Right cardiac atrium (tissue), 5 donors: ENCODE measurements around the gene GLRB. TPM values are rescaled to one million over a fixed set of nuclear protein-coding genes. Genes with fewer than 3 reads are reported as not detected.
"Not testable (repeated sequence)": the region's sequence is repeated elsewhere in the genome, so short reads cannot be mapped to it uniquely, and the experiment has no call there.

Experiments used
- ATAC-seq, 2 donors: fragments of 200-7000 bp; cut with Tn5 transposase; one replicate each; pipeline versions ENCODE4 v1.8.0 to v1.9.1; 2020; ENCODE audit warnings: moderate library complexity in 2 of 2, mild to moderate bottlenecking in 1 of 2
- DNase-seq, 3 donors: peaks; one replicate each; pipeline ENCODE4 v3.0.0-alpha.2; 2020
- H3K27ac ChIP-seq: one replicate; pipeline ENCODE4 v1.5.1; 2013; ENCODE audit warnings: mild to moderate bottlenecking, low read length, control low read depth, moderate library complexity
- H3K27me3 ChIP-seq: one replicate; pipeline ENCODE4 v1.6.1; 2013; ENCODE audit not compliant: control insufficient read depth, insufficient read depth
- H3K4me1 ChIP-seq: one replicate; pipeline ENCODE4 v1.6.1; 2013; ENCODE audit warnings: low read length; ENCODE audit not compliant: control insufficient read depth, insufficient read depth
- H3K4me3 ChIP-seq: one replicate; pipeline ENCODE4 v1.5.1; 2013; ENCODE audit warnings: low read length, control low read depth
- H3K9me3 ChIP-seq: one replicate; pipeline ENCODE4 v1.6.1; 2013; ENCODE audit warnings: low read length; ENCODE audit not compliant: control insufficient read depth
- WGBS: extraction: QIAGEN DNeasy Blood & Tissue Kit; methylation state at CpG from one replicate; pipeline ENCODE4 v1.1.7; 2013; 5-methylcytosine and 5-hydroxymethylcytosine counted together
- intact Hi-C, 4 donors: fragments of 100-400 bp; cut with DNase I; formaldehyde crosslinking; loops; one replicate each; pipeline versions ENCODE4 v1.11.0 to v1.14.0; 2022 to 2023
- long read RNA-seq, 4 donors: library from polyadenylated mRNA; unstranded; transcript quantifications; one replicate each; pipeline ENCODE4 v2.0.0, GENCODE V29; 2020 to 2021
- polyA plus RNA-seq: library from polyadenylated mRNA; stranded (reverse); fragments of 200-250 nt; gene quantifications from one replicate; pipeline ENCODE4 v1.2.3, GENCODE V29; 2013
- total RNA-seq, 4 donors: library from RNA; stranded (reverse); fragmentation: NEBNext Ultra II Directional; extraction: Animal tissue kit (Norgen Biotek cat#: 25700); gene quantifications; one replicate each; pipeline ENCODE4 v1.2.1, GENCODE V29; 2021
- donor health status: healthy with polysubstance abuse.
- donor health status: DM: no; HTN: yes; CAD: no.
- donor health status: DM: no; HTN: no; CAD: no.
- donor health status: DM: no; HTN: yes; CAD: no; lungs with severe emphysema.
- donor health status: DM: yes; HTN: yes; CAD: no.

Gene GLRB
- total RNA-seq (10 to 100 TPM in 3 of 4 donors, 1 to 10 TPM in 1; 10.0 to 16.9 (median 15.8) TPM), polyA plus RNA-seq (8.4 TPM)
- long read RNA-seq, donor 1, transcript GLRB-201 (10 exons, 3,126 nt): major isoform, 78 of 97 reads
- long read RNA-seq, donor 1, partial matches to known transcripts: 9 of 97 reads
- long read RNA-seq, donor 1, other reads (novel, unspliced or antisense): 6 of 97 reads
- long read RNA-seq, donor 2, transcript GLRB-201 (10 exons, 3,126 nt): major isoform, 29 of 38 reads
- long read RNA-seq, donor 2, partial matches to known transcripts: 3 of 38 reads
- long read RNA-seq, donor 2, other reads (novel, unspliced or antisense): 3 of 38 reads
- long read RNA-seq, donor 3, transcript GLRB-207 (9 exons, 2,765 nt): minor isoform, 12 of 142 reads
- long read RNA-seq, donor 3, transcript GLRB-201 (10 exons, 3,126 nt): major isoform, 116 of 142 reads
- long read RNA-seq, donor 3, partial matches to known transcripts: 8 of 142 reads
- long read RNA-seq, donor 3, other reads (novel, unspliced or antisense): 6 of 142 reads
- long read RNA-seq, donor 4, transcript GLRB-201 (10 exons, 3,126 nt): major isoform, 40 of 47 reads
- long read RNA-seq, donor 4, partial matches to known transcripts: 2 of 47 reads
- long read RNA-seq, donor 4, other reads (novel, unspliced or antisense): 1 of 47 reads

- H3K27ac ChIP-seq: peak within 1 kb of the TSS; percentile 13
- no peaks in the 10 kb centered on the region for H3K4me1 ChIP-seq
- H3K4me3 ChIP-seq: peak within 1 kb of the TSS; percentile 58
- DNase-seq (peak; percentile 20 to 68 (median 60)), ATAC-seq (peak; percentile 88 to 94)
- H3K9me3 ChIP-seq: no peaks in the 10 kb centered on the region
- intact Hi-C loops: no loop called here
- under 1% methylated on average over 84 of the region's 84 CpGs for WGBS
- no peaks in the 10 kb centered on the region for H3K27me3 ChIP-seq
Measured at GRCh38 chr4:157075811-157076577, at the start of gene GLRB. Gene GLRB, plus strand, starts transcription at chr4:157076150. Its CDS starts 1,875 bp downstream, at chr4:157078025.

DNA sequence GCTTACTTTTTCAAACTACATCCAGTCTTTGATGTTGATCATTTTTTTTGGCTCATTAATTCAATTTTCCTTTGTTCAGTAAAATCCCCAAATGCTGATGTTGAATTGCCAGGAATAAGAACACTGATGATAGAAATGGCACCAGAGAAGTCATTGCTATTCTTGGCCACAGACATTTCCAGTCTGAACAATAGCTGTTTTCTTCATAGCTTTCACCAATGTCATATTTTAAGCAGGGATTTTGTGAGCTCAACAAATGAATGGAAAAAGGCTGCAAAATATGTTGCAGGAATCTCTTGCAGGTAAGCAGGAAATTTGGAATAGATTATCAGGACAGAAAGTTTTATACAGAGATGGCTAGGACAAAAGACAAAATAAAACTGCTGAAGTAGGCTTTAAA is 40.5 kb upstream of the GLRB start:
- Histone ChIP-seq H3K4me1 (no peaks in the 10 kb centered on the region), H3K4me3 (no peak overlapping the region), H3K27me3 (no peaks in the 10 kb centered on the region), H3K9me3 (no peaks in the 10 kb centered on the region), H3K27ac (no peak overlapping the region)
- intact Hi-C loops: no loop called here
- DNase-seq: no peak
- ATAC-seq: peak in 1 of 2 donors; percentile 41

- H3K27ac ChIP-seq: no peak overlapping the region
- no peaks in the 10 kb centered on the region for H3K27me3 ChIP-seq
- H3K9me3 ChIP-seq: no peaks in the 10 kb centered on the region
- H3K4me3 ChIP-seq: no peak overlapping the region
- H3K4me1 ChIP-seq: no peaks in the 10 kb centered on the region
- no peak for ATAC-seq
- intact Hi-C loops: loop anchor here (10.0 kb wide), 2 partner anchors 66 to 566 kb away; partner anchors contain the start of gene PDGFC (in 2 of the 4)
- DNase-seq: no peak
Measured at GRCh38 chr4:157040405-157040804, 35.5 kb upstream of the GLRB start.

- intact Hi-C loops: loop anchor here (10.0 kb wide), 2 partner anchors 68 to 568 kb away; partner anchors contain the start of gene PDGFC (in 2 of the 4)
Measured at GRCh38 chr4:157043131-157043530, 32.8 kb upstream of the GLRB start.

DNA sequence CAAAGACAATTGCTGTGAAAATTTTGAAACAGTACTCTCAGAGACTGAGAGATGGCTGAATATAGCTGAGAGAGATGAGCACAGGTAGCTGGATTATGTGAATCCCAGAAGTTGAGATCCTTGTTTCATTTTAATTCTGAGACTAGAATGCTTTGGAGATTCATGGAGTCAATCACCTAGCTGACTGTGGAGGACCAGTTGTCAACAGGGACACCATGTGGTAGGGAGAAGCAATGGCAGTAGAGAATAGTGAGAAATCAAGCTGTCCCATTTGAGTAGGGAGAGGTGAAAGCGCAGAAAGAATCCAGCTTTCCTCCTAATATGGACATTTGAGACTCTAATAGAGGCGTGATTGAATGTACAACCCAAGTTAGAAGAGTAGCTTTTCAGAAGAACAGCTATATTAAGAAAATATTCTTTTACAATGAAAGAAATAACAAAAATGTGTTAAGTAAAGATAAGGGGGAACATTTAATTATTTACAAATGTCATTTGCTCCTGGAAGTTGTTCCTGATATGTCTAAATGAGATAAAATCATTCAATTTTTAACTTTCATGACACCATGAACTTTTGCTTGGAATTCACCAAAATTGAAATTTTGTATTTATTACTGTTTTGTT is 30.3 kb upstream of the GLRB start:
- H3K9me3 ChIP-seq: no peaks in the 10 kb centered on the region
- no peak overlapping the region for H3K27ac ChIP-seq
- no peaks in the 10 kb centered on the region for H3K4me1 ChIP-seq
- peak; percentile 83 for ATAC-seq
- H3K27me3 ChIP-seq: no peaks in the 10 kb centered on the region
- WGBS: 19% methylated on average over 2 of the region's 2 CpGs
- intact Hi-C loops: loop anchor here (10.0 kb wide), 2 partner anchors 71 to 571 kb away; partner anchors contain the start of gene PDGFC (in 2 of the 4)
- DNase-seq: no peak
- H3K4me3 ChIP-seq: no peak overlapping the region

More at GRCh38 chr4:157043131-157043530, 32.8 kb upstream of the GLRB start:
- DNase-seq: no peak
- no peak overlapping the region for H3K4me3 ChIP-seq
- no peaks in the 10 kb centered on the region for H3K27me3 ChIP-seq
- H3K9me3 ChIP-seq: no peaks in the 10 kb centered on the region
- 37% methylated on average over 2 of the region's 2 CpGs for WGBS
- H3K27ac ChIP-seq: no peak overlapping the region
- no peaks in the 10 kb centered on the region for H3K4me1 ChIP-seq
- ATAC-seq: no peak

DNA sequence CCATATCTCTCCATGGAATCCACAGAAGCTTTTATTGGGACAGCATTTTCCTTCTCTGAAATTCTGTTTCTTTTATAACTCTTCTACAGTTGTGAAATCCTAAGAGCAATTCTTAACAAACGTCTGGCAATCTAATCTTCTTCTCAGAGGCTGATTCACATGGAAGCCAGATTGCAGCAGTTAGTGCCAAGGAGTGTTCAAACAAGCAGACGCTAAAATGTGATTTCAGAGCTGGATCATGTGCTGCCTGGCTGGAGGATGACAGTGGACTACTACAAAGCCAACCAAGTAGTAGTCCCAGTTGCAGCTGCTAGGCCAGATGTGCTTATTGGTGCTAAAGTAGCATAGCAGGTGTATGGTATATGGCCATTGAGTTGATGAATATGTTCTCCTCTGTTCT is 27.7 kb upstream of the GLRB start:
- ATAC-seq (peak; percentile 75 to 77), DNase-seq (peak; percentile 44 to 74 (median 47))
- H3K4me1 ChIP-seq: no peaks in the 10 kb centered on the region
- WGBS: 17% methylated on average over 2 of the region's 2 CpGs
- no peaks in the 10 kb centered on the region for H3K9me3 ChIP-seq
- H3K27ac ChIP-seq: no peak overlapping the region
- intact Hi-C loops: loop anchor here (10.0 kb wide), 2 partner anchors 73 to 573 kb away; partner anchors contain the start of gene PDGFC (in 2 of the 4)
- no peak overlapping the region for H3K4me3 ChIP-seq
- H3K27me3 ChIP-seq: no peaks in the 10 kb centered on the region

GRCh38 chr4:157050561-157050960 is 25.4 kb upstream of the GLRB start:
- no peak for ATAC-seq
- no peaks in the 10 kb centered on the region for H3K4me1 ChIP-seq
- H3K27ac ChIP-seq: no peak overlapping the region
- H3K9me3 ChIP-seq: no peaks in the 10 kb centered on the region
- DNase-seq: no peak
- no peaks in the 10 kb centered on the region for H3K27me3 ChIP-seq
- intact Hi-C loops: no loop called here
- no peak overlapping the region for H3K4me3 ChIP-seq
- 87% methylated on average over 4 of the region's 4 CpGs for WGBS

DNA sequence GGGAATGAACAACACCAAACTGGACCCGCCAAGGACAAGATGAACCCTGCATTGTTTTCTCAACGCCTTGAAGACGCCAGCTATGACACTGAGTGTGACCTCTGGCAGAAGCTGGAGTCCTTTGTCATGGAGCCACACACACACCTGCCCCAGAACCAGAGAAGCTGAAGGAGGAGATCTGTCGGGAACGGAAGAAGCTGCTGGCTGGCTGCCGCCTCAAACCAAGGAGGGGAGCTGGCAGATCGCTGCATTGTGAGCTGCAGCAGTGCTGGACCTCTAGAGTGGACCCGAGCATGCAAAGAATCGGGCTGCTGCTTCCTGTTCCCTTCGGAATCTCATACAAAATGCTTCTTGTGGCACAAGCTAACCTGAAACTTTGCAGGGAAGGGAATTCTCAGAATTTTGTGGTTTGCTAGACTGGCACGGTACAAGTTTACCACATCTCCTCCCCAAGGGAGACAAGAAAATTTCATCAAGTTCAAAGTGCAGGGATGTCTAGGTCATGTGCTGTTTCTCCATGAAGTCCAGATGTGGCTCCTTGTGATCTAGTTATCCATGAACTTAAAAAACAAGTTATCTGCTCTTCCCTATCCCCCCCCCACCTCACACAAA is 23.4 kb upstream of the GLRB start:
- H3K9me3 ChIP-seq: no peaks in the 10 kb centered on the region

DNA sequence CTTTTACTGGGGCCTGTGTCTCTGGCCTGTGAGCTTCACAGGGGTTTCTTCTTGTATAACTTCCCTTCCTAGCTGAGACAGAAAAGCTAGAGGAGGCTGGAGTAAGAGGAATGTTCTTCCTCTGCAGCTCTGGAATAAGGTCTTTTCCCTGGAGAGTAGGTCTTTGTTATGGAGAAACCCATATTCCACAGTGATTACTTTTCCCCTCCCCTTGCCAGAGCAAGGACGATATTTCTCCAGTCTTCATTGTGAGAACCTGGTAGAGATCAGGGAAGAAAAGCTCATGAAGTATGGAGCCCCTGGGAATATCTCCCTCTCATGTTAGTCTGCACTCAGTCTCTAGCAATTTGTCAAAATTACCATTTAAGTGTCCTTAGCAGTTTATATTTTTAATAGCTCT is 18.7 kb upstream of the GLRB start:
- no peaks in the 10 kb centered on the region for H3K4me1 ChIP-seq
- no peak overlapping the region for H3K27ac ChIP-seq
- no peaks in the 10 kb centered on the region for H3K27me3 ChIP-seq
- ATAC-seq: no peak
- H3K9me3 ChIP-seq: no peaks in the 10 kb centered on the region
- WGBS: 54% methylated on average over 1 of the region's 1 CpG
- H3K4me3 ChIP-seq: no peak overlapping the region
- intact Hi-C loops: no loop called here
- no peak for DNase-seq

More for the DNA sequence above, 23.4 kb upstream of the GLRB start:
- WGBS: 83% methylated on average over 11 of the region's 11 CpGs
- Histone ChIP-seq H3K27me3 (no peaks in the 10 kb centered on the region), H3K4me3 (no peak overlapping the region), H3K4me1 (no peaks in the 10 kb centered on the region), H3K27ac (no peak overlapping the region)
- DNase-seq: no peak
- no peak for ATAC-seq
- intact Hi-C loops: no loop called here

DNA sequence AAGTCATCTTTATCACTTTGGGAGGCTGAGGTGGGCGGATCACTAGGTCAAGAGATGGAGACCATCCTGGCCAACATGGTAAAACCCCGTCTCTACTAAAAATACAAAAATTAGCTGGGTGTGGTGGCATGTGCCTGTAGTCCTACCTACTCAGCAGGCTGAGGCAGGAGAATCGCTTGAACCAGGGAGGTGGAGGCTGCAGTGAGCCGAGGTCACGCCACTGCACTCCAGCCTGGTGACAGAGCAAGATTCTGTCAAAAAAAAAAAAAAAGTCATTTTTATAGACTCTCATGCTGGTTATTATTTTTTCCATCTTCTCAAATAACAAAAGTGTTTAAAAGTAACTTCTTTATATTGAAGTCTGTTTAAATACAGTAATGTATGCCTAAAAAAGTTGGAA is 17.1 kb upstream of the GLRB start:
- H3K9me3 ChIP-seq, H3K27me3 ChIP-seq, DNase-seq, H3K27ac ChIP-seq, intact Hi-C loops, ATAC-seq, H3K4me1 ChIP-seq, H3K4me3 ChIP-seq: not testable (repeated sequence)
- 93% methylated on average over 5 of the region's 5 CpGs for WGBS
